BJ (cell line): ENCODE results near the gene TPMT. TPM values are rescaled to one million over a fixed set of nuclear protein-coding genes. Genes with fewer than 3 reads are reported as not detected.
"Not testable (repeated sequence)": the region's sequence is repeated elsewhere in the genome, so short reads cannot be mapped to it uniquely, and the experiment has no call there.

Source experiments
- CTCF ChIA-PET: fragments of 350-600 bp; formaldehyde crosslinking; extraction: SDS; loops from one replicate; lab custom pipeline; 2021; ENCODE audit warnings: antibody characterized with exemption, inconsistent platforms; lab: Yijun Ruan, JAX
- POLR2A ChIA-PET: fragments of 300-600 bp; sonication (Branson Sonifier 250); formaldehyde crosslinking; extraction: SDS; loops from one replicate; lab custom pipeline; 2021; ENCODE audit warnings: antibody characterized with exemption; lab: Charles Lee
- DNase-seq: peaks from one replicate; pipeline ENCODE4 v3.0.0-alpha.2; 2011; ENCODE audit warnings: low read depth
- H3K27me3 ChIP-seq: 2 replicates; pipeline ENCODE4 v1.6.0; 2011; ENCODE audit warnings: low read length; ENCODE audit not compliant: control insufficient read depth, insufficient read depth
- H3K36me3 ChIP-seq: 2 replicates; pipeline ENCODE4 v1.5.1; 2011; ENCODE audit warnings: low read length; ENCODE audit not compliant: control insufficient read depth, insufficient read depth
- H3K4me3 ChIP-seq: 2 replicates; pipeline ENCODE4 v1.5.1; 2011; ENCODE audit warnings: low read depth, mild to moderate bottlenecking, control low read depth, low read length
- CTCF ChIP-seq: IDR thresholded peaks from 2 replicates; pipeline ENCODE4 v1.5.1; 2011; ENCODE audit warnings: low read depth, mild to moderate bottlenecking, control low read depth, inconsistent platforms, low read length, moderate library complexity; ENCODE audit not compliant: insufficient read depth
- polyA plus RNA-seq: library from polyadenylated mRNA; depleted of rRNA; stranded (reverse); fragments of >200 nt; gene quantifications from 2 replicates; pipeline ENCODE4 v1.2.3, GENCODE V29; 2011

The TPMT gene
- polyA plus RNA-seq, 1 experiment, result 10.9 TPM

- Histone ChIP-seq H3K4me3 (no peak overlapping the region), H3K36me3 (no peaks in the 10 kb centered on the region), H3K27me3 (no peaks in the 10 kb centered on the region)
- ChIA-PET CTCF (interaction anchor here (1.2 kb wide), 1 partner anchor 20 kb away, joined by 3 read pairs; no protein-coding TSS in a partner anchor), POLR2A (no interaction called here)
- TF ChIP-seq CTCF, result no peak
- no peak for DNase-seq
Observed at GRCh38 chr6:18179770-18180356, 25.0 kb upstream of the TPMT start.

- ChIA-PET POLR2A (no interaction called here), CTCF (no interaction called here)
- Histone ChIP-seq H3K27me3 (no peaks in the 10 kb centered on the region), H3K36me3 (no peaks in the 10 kb centered on the region), H3K4me3 (no peak overlapping the region)
- no peak for DNase-seq
- TF ChIP-seq CTCF, result no peak
Observed at GRCh38 chr6:18178960-18179615, 24.2 kb upstream of the TPMT start.

DNA sequence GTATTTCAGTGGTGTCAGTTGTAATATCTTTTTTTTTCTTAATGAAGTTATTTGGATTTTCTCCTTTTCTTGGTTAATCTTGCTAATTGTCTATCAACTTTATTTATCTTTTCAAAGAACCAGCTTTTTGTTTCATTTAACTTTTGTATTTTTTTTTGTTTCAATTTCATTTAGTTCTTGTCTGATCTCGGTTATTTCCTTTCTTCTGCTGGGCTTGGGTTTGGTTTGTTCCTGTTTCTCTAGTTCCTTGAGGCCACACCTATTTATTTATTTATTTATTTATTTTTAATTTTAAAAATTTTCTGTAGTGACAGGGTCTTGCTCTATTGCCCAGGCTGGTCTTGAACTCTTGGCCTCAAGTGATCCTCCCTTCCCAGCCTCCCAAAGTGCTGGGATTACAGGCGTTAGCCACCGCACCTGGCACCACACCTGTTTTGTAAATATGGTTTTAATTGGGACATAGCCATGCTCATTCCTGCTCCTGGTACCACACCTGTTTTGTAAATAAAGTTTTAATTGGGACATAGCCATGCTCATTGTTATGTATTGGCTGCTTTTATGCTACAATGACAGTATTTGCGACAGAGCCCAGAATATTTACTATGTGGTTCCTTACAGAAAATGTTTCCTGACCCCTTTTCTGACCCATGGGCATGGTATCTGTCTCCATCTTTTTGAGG is 22.5 kb upstream of the TPMT start:
- Histone ChIP-seq H3K4me3 (no peak overlapping the region), H3K27me3 (no peaks in the 10 kb centered on the region), H3K36me3 (no peaks in the 10 kb centered on the region)
- ChIA-PET CTCF (no interaction called here), POLR2A (no interaction called here)
- no peak for DNase-seq
- TF ChIP-seq CTCF, result no peak

DNA sequence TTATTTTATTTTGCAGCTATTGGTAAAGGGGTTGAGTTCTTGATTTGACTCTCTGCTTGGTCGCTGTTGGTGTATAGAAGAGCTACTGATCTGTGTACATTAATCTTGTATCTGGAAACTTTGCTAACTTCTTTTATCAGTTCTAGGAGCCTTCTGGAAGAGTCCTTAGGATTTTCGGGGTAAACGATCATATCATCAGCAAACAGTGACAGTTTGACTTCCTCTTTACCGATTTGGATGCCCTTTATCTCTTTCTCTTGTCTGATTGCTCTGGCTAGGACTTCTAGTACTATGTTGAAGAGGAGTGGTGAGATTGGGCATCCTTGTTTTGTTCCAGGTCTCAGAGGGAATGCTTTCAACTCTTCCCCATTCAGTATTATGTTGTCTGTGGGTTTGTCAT is 21.3 kb upstream of the TPMT start:
- H3K27me3 ChIP-seq, DNase-seq, H3K4me3 ChIP-seq, POLR2A ChIA-PET, H3K36me3 ChIP-seq: not testable (repeated sequence)
- CTCF ChIA-PET, result interaction anchor here (0.6 kb wide), 2 partner anchors 34 to 933 kb away, joined by 3 read pairs; no protein-coding TSS in a partner anchor

DNA sequence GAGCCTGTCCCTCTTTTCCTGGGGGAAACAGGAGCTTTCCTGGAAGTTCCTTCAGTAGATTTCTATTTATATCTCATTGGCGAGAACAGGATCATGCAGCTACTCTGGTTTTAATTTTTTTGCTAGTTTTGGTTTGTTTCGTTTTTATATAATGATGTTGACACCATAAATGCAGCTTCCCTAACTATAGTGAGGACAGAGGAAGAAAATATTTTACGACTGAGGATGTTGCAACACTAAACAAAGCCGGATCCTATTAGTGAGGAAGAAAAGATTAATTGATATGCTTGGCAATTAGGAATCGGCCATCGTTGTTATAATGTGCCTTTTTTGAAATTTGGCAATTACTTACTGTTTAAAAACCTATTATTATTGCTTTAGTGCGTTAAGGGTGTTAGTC is 17.0 kb upstream of the TPMT start:
- Histone ChIP-seq H3K4me3 (no peak overlapping the region), H3K36me3 (no peaks in the 10 kb centered on the region), H3K27me3 (no peaks in the 10 kb centered on the region)
- ChIA-PET POLR2A (no interaction called here), CTCF (no interaction called here)
- no peak for DNase-seq
- TF ChIP-seq CTCF, result no peak
